ENCODE data around the gene PDE9A.

- TF ChIP-seq CTCF (IDR thresholded peaks at IDR 0.05) (no peak), POLR2A (IDR thresholded peaks at IDR 0.05; ENCODE audit: low read depth) (no peak), POLR2AphosphoS5 (IDR thresholded peaks at IDR 0.05) (no peak), EP300 (IDR thresholded peaks at IDR 0.05) (no peak)
Measured at GRCh38 chr21:42768324-42769121, 115.1 kb downstream of the PDE9A start.

Data from esophagus muscularis mucosa (tissue), 4 donors.